ENCODE results near the gene KMT5B.
A peak's percentile ranks its signal among the peaks of the same experiment; 100 is the strongest.

Gene KMT5B

DNA sequence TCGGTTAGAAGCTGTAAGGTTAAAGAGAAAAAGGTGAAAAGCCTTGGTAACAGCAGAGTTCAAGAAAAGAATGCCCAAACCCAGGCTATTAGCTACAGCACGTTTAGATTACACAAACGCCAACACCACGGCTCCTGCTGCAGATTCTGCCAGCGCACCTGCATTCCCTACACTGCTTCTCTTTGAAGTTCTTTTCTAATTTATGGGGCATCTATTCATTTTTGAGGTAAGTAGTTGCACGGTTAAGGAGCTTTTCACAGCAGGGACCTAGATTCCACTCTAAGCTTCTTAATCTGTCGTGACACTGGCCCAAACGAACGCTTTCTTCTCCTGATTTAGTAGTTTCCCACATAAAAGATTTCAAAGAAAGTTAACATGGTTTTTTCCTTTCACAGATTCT lies 53.9 kb downstream of the KMT5B start:
- H2BK120ac ChIP-seq (ENCODE audit: low read depth, low read length): no peak overlapping the region
- H3K4me1 ChIP-seq (ENCODE audit: control insufficient read depth in 2 of 2, insufficient read depth in 1 of 2, low read depth in 1 of 2, low read length in 2 of 2): peaks cover 13 to 15% of the 10 kb centered on the region in 2 donors
- H3K79me1 ChIP-seq (ENCODE audit: low read depth, low read length): no peaks in the 10 kb centered on the region
- no peak overlapping the region for H3K18ac ChIP-seq (ENCODE audit: low read length)
- H2BK12ac ChIP-seq (ENCODE audit: low read length): no peak overlapping the region
- no peaks in the 10 kb centered on the region for H3K27me3 ChIP-seq (ENCODE audit: control insufficient read depth in 3 of 3, insufficient read depth in 3 of 3, low read depth in 1 of 3, low read length in 3 of 3)
- H3K4ac ChIP-seq (ENCODE audit: low read length): no peak overlapping the region
- no peak overlapping the region for H4K91ac ChIP-seq (ENCODE audit: low read depth, low read length, poor library complexity)
- no peak overlapping the region for H2BK5ac ChIP-seq (ENCODE audit: low read length)
- no peak for DNase-seq (ENCODE audit: low spot score)
- no peak overlapping the region for H3K23ac ChIP-seq (ENCODE audit: low read depth, low read length, poor library complexity)
- no peak overlapping the region for H2BK15ac ChIP-seq (ENCODE audit: low read length)
- H3K14ac ChIP-seq (ENCODE audit: low read length): no peak overlapping the region
- peak overlapping the region; percentile 9 for H3K27ac ChIP-seq (replicated peaks; ENCODE audit: low read length)
- H2AK5ac ChIP-seq (ENCODE audit: low read depth, low read length): no peak overlapping the region
- no CpG with 5 or more reads among the region's 9 CpGs for WGBS, 2 donors (ENCODE audit: extremely low coverage in 2 of 2, insufficient read length in 2 of 2, insufficient replicate concordance in 1 of 2)
- no peak overlapping the region for H4K8ac ChIP-seq (ENCODE audit: low read depth, low read length)
- H3K4me2 ChIP-seq (ENCODE audit: insufficient read depth, low read length, poor library complexity, severe bottlenecking): no peak overlapping the region
- H3K4me3 ChIP-seq (ENCODE audit: low read length in 2 of 2): no peak overlapping the region
- H3K36me3 ChIP-seq (replicated peaks in 1 of 2; ENCODE audit: control insufficient read depth in 2 of 2, insufficient read depth in 2 of 2, low read length in 2 of 2): peaks cover 10 to 58% of the 10 kb centered on the region in 2 donors
- no peak overlapping the region for H2AFZ ChIP-seq (ENCODE audit: low read length)
- no peak overlapping the region for H3K9ac ChIP-seq (ENCODE audit: low read depth, low read length, poor library complexity)
- no peaks in the 10 kb centered on the region for H3K9me3 ChIP-seq (replicated peaks in 1 of 2; ENCODE audit: control insufficient read depth in 2 of 2, insufficient read depth in 1 of 2, low read depth in 1 of 2, low read length in 2 of 2)

DNA sequence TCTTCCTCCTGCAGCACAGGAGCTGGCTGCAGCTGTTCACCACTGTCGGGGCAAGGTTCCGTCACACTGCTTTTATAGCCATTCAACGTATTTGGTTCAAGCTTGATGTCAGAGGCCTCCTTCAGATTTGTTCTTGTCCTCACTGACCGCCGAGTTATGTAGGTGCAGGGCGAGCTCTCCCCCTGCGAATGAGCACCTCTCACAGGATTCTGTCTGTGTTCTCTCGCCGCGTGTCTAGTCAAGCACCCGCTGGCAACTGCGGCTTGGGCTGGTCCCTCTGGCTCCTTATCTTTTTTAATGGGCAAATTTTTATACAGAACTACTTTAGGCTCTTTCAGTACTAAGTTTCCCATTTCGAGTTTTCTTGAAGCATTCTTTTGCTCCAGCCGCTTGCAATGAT lies 54.5 kb downstream of the KMT5B start:
- Histone ChIP-seq H2BK12ac (ENCODE audit: low read length) (no peak overlapping the region), H3K4me2 (ENCODE audit: insufficient read depth, low read length, poor library complexity, severe bottlenecking) (no peak overlapping the region), H2BK5ac (ENCODE audit: low read length) (peak overlapping the region; percentile 15), H3K4ac (ENCODE audit: low read length) (no peak overlapping the region), H4K91ac (ENCODE audit: low read depth, low read length, poor library complexity) (no peak overlapping the region), H3K27ac (replicated peaks; ENCODE audit: low read length) (peak overlapping the region; percentile 49), H3K14ac (ENCODE audit: low read length) (no peak overlapping the region), H3K4me3 (ENCODE audit: low read length in 2 of 2) (no peak overlapping the region), H3K79me1 (ENCODE audit: low read depth, low read length) (no peaks in the 10 kb centered on the region), H4K8ac (ENCODE audit: low read depth, low read length) (no peak overlapping the region), H3K9ac (ENCODE audit: low read depth, low read length, poor library complexity) (no peak overlapping the region), H2AK5ac (ENCODE audit: low read depth, low read length) (no peak overlapping the region), H3K18ac (ENCODE audit: low read length) (peak overlapping the region; percentile 29), H3K27me3 (ENCODE audit: control insufficient read depth in 3 of 3, insufficient read depth in 3 of 3, low read depth in 1 of 3, low read length in 3 of 3) (no peaks in the 10 kb centered on the region), H2BK15ac (ENCODE audit: low read length) (no peak overlapping the region), H3K4me1 (ENCODE audit: control insufficient read depth in 2 of 2, insufficient read depth in 1 of 2, low read depth in 1 of 2, low read length in 2 of 2) (peaks cover 13 to 15% of the 10 kb centered on the region in 2 donors), H2AFZ (ENCODE audit: low read length) (no peak overlapping the region), H2BK120ac (ENCODE audit: low read depth, low read length) (no peak overlapping the region), H3K9me3 (replicated peaks in 1 of 2; ENCODE audit: control insufficient read depth in 2 of 2, insufficient read depth in 1 of 2, low read depth in 1 of 2, low read length in 2 of 2) (no peaks in the 10 kb centered on the region), H3K36me3 (replicated peaks in 1 of 2; ENCODE audit: control insufficient read depth in 2 of 2, insufficient read depth in 2 of 2, low read length in 2 of 2) (peaks cover 9 to 52% of the 10 kb centered on the region in 2 donors), H3K23ac (ENCODE audit: low read depth, low read length, poor library complexity) (no peak overlapping the region)
- WGBS, 2 donors (ENCODE audit: extremely low coverage in 2 of 2, insufficient read length in 2 of 2, insufficient replicate concordance in 1 of 2): no CpG with 5 or more reads among the region's 14 CpGs
- no peak for DNase-seq (ENCODE audit: low spot score)

DNA sequence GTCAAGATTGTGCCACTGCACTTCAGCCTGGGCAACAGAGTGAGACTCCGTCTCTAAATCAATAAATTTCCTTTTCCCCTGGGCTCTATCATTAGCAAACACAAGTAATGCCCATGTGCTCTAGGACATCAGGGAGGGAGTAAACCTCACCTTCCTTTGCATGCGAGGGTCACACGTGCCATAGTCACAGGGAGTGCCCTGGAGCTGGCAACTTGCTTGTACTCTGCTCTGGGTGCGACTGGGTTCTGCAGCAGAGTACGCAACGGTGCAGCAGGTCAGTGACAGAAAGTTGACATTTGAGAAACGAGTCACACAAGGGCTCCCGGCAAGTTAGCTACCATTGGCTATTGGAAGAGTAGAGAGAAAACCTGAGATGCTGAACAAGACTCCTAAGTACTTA lies 59.4 kb downstream of the KMT5B start:
- peaks cover 0 to 5% of the 10 kb centered on the region in 2 donors for H3K4me1 ChIP-seq (ENCODE audit: control insufficient read depth in 2 of 2, insufficient read depth in 1 of 2, low read depth in 1 of 2, low read length in 2 of 2)
- no peak overlapping the region for H3K27ac ChIP-seq (replicated peaks; ENCODE audit: low read length)
- H4K91ac ChIP-seq (ENCODE audit: low read depth, low read length, poor library complexity): no peak overlapping the region
- H2BK15ac ChIP-seq (ENCODE audit: low read length): no peak overlapping the region
- no CpG with 5 or more reads among the region's 8 CpGs for WGBS, 2 donors (ENCODE audit: extremely low coverage in 2 of 2, insufficient read length in 2 of 2, insufficient replicate concordance in 1 of 2)
- H3K9ac ChIP-seq (ENCODE audit: low read depth, low read length, poor library complexity): no peak overlapping the region
- no peak overlapping the region for H3K23ac ChIP-seq (ENCODE audit: low read depth, low read length, poor library complexity)
- DNase-seq (ENCODE audit: low spot score): no peak
- H3K4me3 ChIP-seq (ENCODE audit: low read length in 2 of 2): peak overlapping the region in 1 of 2 donors; percentile 53
- H3K4ac ChIP-seq (ENCODE audit: low read length): no peak overlapping the region
- no peak overlapping the region for H2AK5ac ChIP-seq (ENCODE audit: low read depth, low read length)
- no peak overlapping the region for H3K14ac ChIP-seq (ENCODE audit: low read length)
- no peak overlapping the region for H2BK120ac ChIP-seq (ENCODE audit: low read depth, low read length)
- no peak overlapping the region for H4K8ac ChIP-seq (ENCODE audit: low read depth, low read length)
- H3K36me3 ChIP-seq (replicated peaks in 1 of 2; ENCODE audit: control insufficient read depth in 2 of 2, insufficient read depth in 2 of 2, low read length in 2 of 2): peaks cover 5 to 34% of the 10 kb centered on the region in 2 donors
- no peak overlapping the region for H2AFZ ChIP-seq (ENCODE audit: low read length)
- no peak overlapping the region for H3K4me2 ChIP-seq (ENCODE audit: insufficient read depth, low read length, poor library complexity, severe bottlenecking)
- no peaks in the 10 kb centered on the region for H3K9me3 ChIP-seq (replicated peaks in 1 of 2; ENCODE audit: control insufficient read depth in 2 of 2, insufficient read depth in 1 of 2, low read depth in 1 of 2, low read length in 2 of 2)
- H3K79me1 ChIP-seq (ENCODE audit: low read depth, low read length): no peaks in the 10 kb centered on the region
- no peaks in the 10 kb centered on the region for H3K27me3 ChIP-seq (ENCODE audit: control insufficient read depth in 3 of 3, insufficient read depth in 3 of 3, low read depth in 1 of 3, low read length in 3 of 3)
- no peak overlapping the region for H2BK12ac ChIP-seq (ENCODE audit: low read length)
- no peak overlapping the region for H2BK5ac ChIP-seq (ENCODE audit: low read length)
- H3K18ac ChIP-seq (ENCODE audit: low read length): no peak overlapping the region

DNA sequence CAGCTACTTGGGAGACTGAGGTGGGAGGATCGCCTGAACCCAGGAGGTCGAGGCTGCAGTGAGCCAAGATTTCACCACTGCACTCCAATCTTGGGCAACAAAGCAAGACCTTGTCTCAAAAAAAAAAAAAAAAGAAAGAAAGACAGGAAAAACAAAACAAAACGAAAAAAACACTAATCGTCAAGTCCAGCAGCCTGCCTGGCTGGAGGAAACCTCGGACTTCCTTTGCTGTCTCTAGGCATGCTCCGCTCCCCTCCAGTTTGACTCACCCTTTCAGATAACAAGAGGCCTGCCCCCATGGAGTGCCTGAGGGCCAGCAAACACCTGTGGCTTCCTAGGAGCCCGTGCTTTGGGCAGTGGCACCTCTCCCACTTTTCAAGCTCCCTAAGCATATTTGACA lies 63.1 kb downstream of the KMT5B start:
- Histone ChIP-seq H2BK12ac (ENCODE audit: low read length) (no peak overlapping the region), H2BK5ac (ENCODE audit: low read length) (no peak overlapping the region), H3K14ac (ENCODE audit: low read length) (no peak overlapping the region), H3K9ac (ENCODE audit: low read depth, low read length, poor library complexity) (no peak overlapping the region), H3K4me2 (ENCODE audit: insufficient read depth, low read length, poor library complexity, severe bottlenecking) (no peak overlapping the region), H2BK120ac (ENCODE audit: low read depth, low read length) (no peak overlapping the region), H4K8ac (ENCODE audit: low read depth, low read length) (no peak overlapping the region), H3K4ac (ENCODE audit: low read length) (no peak overlapping the region), H2AFZ (ENCODE audit: low read length) (no peak overlapping the region), H3K9me3 (replicated peaks in 1 of 2; ENCODE audit: control insufficient read depth in 2 of 2, insufficient read depth in 1 of 2, low read depth in 1 of 2, low read length in 2 of 2) (no peaks in the 10 kb centered on the region), H4K91ac (ENCODE audit: low read depth, low read length, poor library complexity) (no peak overlapping the region), H3K79me1 (ENCODE audit: low read depth, low read length) (peaks cover under 1% of the 10 kb centered on the region), H3K18ac (ENCODE audit: low read length) (no peak overlapping the region), H3K4me1 (ENCODE audit: control insufficient read depth in 2 of 2, insufficient read depth in 1 of 2, low read depth in 1 of 2, low read length in 2 of 2) (peaks cover 0 to 7% of the 10 kb centered on the region in 2 donors), H3K23ac (ENCODE audit: low read depth, low read length, poor library complexity) (no peak overlapping the region), H3K36me3 (replicated peaks in 1 of 2; ENCODE audit: control insufficient read depth in 2 of 2, insufficient read depth in 2 of 2, low read length in 2 of 2) (peaks cover 0 to 3% of the 10 kb centered on the region in 2 donors), H3K27ac (replicated peaks; ENCODE audit: low read length) (no peak overlapping the region), H2AK5ac (ENCODE audit: low read depth, low read length) (no peak overlapping the region), H3K27me3 (ENCODE audit: control insufficient read depth in 3 of 3, insufficient read depth in 3 of 3, low read depth in 1 of 3, low read length in 3 of 3) (peaks cover 0 to 4% (median 0%) of the 10 kb centered on the region in 3 experiments), H2BK15ac (ENCODE audit: low read length) (no peak overlapping the region), H3K4me3 (ENCODE audit: low read length in 2 of 2) (no peak overlapping the region)
- WGBS, 2 donors (ENCODE audit: extremely low coverage in 2 of 2, insufficient read length in 2 of 2, insufficient replicate concordance in 1 of 2): no CpG with 5 or more reads among the region's 7 CpGs
- no peak for DNase-seq (ENCODE audit: low spot score)

Data from neuronal stem cell (in vitro differentiated cells).